ENCODE measurements around the gene FHOD3.

- no peak for TF ChIP-seq CTCF (IDR thresholded peaks at IDR 0.05)
- no peak for TF ChIP-seq POLR2AphosphoS5 (IDR thresholded peaks at IDR 0.05)
Observed at GRCh38 chr18:36655074-36655473, 357.6 kb downstream of the FHOD3 start.
